HG03280 (cell line): Measurements from ENCODE around the gene XRCC6.
"Not testable (repeated sequence)": the region's sequence is repeated elsewhere in the genome, so short reads cannot be mapped to it uniquely, and the experiment has no call there.

Experiments
- ATAC-seq: cut with Tn5 transposase; IDR thresholded peaks from one replicate; pipeline ENCODE4 v1.9.1; 2021; ENCODE audit warnings: mild to moderate bottlenecking, moderate library complexity; ENCODE audit not compliant: unreplicated experiment

Gene XRCC6

GRCh38 chr22:41598081-41598480, 23.0 kb upstream of the XRCC6 start:
- ATAC-seq, result no peak

- ATAC-seq, result no peak
Observed at GRCh38 chr22:41598891-41599635, 22.0 kb upstream of the XRCC6 start.

DNA sequence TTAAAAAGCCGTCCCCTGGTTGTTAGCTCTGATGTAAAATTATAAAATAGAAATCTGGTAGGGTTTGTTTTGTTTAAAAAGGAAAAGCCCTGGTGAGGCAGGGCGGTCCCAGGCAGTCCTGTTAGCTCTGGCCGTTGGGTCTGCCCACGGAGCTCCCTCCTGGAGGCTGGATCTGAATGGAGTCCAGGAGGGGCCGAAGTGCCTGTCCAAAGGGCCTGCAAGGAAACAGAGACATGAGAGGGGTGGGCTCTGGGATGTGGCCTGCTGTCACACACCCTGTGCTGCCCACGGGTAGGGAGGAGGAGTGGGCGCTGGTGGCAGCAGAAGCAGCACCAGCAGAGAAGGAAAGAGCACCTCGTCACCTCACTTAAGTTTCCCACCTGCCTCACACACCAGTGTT, 20.1 kb upstream of the XRCC6 start:
- ATAC-seq, result no peak

- ATAC-seq, result peak; percentile 63
Observed at GRCh38 chr22:41603873-41604332, 17.2 kb upstream of the XRCC6 start.

GRCh38 chr22:41608386-41608785, 12.7 kb upstream of the XRCC6 start:
- no peak for ATAC-seq

DNA sequence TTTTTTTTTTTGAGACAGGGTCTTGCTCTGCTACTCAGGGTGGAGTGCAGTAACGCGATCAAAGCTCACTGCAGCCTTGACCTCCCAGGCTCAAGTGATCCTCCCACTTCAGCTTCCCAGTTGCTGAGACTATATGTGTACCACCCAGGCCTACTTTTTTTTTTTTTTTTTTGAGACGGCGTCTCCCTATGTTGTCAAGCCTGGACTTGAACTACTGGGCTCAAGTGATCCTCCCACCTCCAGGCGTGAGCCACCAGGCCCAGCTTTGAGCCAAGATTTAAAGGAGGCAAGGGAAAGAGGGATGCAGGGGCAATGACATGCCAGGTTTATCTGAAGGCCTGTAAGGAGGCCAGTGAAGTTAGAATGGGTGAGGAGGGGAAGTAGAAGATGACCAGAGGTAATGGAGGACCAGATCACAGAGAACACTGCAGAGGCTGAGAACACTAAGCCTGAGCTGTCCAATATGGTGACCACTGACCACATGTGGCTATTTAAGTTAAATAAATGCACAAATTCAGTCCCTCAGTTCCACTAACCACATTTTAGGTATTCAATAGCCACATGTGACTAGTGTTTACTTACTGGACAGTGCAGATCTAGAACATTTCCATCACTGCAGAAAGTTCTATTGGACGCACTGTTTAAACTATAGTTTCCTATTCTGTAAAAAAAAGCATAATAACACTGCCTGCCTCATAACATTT, 8.3 kb upstream of the XRCC6 start:
- ATAC-seq, result no peak

DNA sequence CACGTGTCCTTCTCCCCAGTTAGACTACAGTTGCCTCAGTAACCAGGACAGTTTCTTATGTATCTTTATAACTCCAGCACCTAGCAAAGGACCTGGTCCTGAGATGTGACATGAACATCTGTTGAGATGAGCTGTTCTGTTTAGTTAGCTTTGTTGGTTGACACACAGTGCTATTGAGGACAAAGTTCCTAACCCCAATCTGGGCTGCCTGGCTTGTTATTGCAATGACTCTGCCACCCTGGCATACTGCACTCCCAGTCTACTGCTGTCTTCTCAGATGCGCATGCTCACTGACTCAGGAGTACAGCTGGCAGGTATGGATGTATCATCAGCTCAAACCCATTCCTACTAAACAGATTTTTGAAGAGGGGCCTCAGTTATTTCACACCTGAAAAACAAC, 7.6 kb upstream of the XRCC6 start:
- ATAC-seq, result no peak

GRCh38 chr22:41619979-41620588, 1.0 kb upstream of the XRCC6 start:
- peak; percentile 4 for ATAC-seq

DNA sequence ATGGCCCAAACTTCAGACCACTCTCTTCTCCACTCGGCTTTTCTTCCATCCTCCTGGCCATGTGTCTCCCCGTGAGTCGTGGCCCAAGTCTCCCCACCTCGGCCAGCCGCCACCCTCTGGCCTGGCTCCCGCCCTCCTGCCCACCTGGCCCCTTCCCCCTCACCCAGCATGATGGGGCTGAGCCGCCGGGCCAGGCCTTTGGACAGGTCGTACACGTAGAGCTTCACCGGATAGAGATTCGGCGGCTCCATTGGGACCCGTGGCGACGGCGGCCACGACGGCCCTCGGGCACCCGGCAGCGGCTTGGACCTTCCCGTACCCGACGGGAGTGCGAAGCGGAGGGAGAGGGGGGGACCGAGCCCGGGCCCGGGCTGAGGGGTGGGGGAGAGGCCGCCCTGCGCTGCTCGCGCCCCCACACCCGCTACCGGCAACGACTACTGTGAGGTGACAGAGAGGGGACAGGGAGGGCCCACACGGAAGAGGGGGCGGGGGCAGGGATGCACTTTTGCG, 451 bp upstream of the XRCC6 start, which contains the start of gene DESI1:
TSS of gene DESI1 (minus strand) at position 455 of the 510 bp plus-strand sequence. CDS start at position 251, 204 bp downstream.
- peak; percentile 18 for ATAC-seq

DNA sequence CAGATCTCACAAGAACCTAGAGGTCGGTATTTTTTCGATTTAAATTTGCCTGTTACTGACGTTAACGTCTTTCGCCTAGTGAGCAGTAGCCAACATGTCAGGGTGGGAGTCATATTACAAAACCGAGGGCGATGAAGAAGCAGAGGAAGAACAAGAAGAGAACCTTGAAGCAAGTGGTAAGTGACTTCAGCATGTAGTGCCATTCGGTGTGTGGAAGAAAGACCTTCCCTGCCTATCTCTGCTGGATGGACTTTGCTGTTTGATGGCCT, 750 bp downstream of the XRCC6 start:
- ATAC-seq, result no peak

GRCh38 chr22:41625577-41625976, 4.5 kb downstream of the XRCC6 start:
- no peak for ATAC-seq

DNA sequence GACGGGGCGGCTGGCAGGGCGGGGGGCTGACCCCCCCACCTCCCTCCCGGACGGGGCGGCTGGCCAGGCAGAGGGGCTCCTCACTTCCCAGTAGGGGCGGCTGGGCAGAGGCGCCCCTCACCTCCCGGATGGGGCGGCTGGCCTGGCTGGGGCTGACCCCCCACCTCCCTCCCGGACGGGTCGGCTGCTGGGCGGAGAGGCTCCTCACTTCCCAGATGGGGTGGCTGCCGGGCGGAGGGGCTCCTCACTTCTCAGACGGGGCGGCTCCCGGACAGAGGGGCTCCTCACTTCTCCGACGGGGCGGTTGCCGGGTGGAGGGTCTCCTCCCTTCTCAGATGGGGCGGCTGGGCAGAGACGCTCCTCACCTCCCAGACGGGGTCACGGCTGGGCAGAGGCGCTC, 10.0 kb downstream of the XRCC6 start:
- not testable (repeated sequence) for ATAC-seq

DNA sequence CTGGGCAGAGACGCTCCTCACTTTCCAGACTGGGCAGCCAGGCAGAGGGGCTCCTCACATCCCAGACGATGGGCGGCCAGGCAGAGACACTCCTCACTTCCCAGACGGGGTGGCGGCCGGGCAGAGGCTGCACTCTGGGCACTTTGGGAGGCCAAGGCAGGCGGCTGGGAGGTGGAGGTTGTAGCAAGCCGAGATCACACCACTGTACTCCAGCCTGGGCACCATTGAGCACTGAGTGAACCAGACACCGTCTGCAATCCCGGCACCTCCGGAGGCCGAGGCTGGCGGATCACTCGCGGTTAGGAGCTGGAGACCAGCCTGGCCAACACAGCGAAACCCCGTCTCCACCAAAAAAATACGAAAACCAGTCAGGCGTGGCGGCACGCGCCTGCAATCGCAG, 10.5 kb downstream of the XRCC6 start:
- not testable (repeated sequence) for ATAC-seq

GRCh38 chr22:41634610-41635009, 13.5 kb downstream of the XRCC6 start:
- ATAC-seq, result not testable (repeated sequence)

GRCh38 chr22:41636467-41636866, 15.4 kb downstream of the XRCC6 start:
- ATAC-seq, result no peak

GRCh38 chr22:41637623-41638022, 16.5 kb downstream of the XRCC6 start:
- not testable (repeated sequence) for ATAC-seq

DNA sequence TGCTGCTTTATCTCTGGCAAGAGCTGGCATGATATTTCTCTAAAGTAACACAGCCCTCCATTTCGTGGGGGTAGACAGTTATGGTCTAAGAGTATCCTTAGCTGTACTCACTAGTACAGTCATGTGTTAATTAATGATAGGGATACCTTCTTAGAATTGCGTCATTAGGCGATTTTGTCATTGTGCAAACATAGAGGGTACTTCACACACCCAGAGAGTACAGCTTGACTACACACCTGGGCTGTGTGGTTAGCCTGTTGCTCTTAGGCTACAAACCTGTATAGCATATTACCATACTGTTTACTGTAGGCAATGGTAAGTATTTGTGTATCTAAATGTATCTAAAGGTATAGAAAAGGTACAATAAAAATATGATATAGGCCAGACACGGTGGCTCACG, 17.0 kb downstream of the XRCC6 start:
- ATAC-seq, result no peak

DNA sequence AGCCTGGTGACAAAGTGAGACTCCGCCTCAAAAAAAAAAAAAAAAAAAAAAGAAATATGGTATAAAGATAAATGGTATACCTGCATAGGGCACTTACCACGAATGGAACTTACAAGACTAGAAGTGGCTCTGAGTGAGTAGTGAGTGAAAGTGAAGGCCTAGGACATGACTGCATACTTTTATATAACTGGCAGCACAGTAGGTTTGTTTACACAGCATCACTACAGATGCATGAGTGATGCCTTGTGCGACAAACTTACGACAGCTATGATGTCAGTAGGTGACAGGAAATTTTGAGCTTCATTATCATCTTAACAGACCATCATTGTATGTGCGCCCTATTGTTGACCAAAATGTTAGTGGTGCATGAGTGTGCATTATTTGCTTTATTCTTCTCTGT, 17.7 kb downstream of the XRCC6 start:
- no peak for ATAC-seq

- ATAC-seq, result no peak
Observed at GRCh38 chr22:41641854-41642253, 20.8 kb downstream of the XRCC6 start.

DNA sequence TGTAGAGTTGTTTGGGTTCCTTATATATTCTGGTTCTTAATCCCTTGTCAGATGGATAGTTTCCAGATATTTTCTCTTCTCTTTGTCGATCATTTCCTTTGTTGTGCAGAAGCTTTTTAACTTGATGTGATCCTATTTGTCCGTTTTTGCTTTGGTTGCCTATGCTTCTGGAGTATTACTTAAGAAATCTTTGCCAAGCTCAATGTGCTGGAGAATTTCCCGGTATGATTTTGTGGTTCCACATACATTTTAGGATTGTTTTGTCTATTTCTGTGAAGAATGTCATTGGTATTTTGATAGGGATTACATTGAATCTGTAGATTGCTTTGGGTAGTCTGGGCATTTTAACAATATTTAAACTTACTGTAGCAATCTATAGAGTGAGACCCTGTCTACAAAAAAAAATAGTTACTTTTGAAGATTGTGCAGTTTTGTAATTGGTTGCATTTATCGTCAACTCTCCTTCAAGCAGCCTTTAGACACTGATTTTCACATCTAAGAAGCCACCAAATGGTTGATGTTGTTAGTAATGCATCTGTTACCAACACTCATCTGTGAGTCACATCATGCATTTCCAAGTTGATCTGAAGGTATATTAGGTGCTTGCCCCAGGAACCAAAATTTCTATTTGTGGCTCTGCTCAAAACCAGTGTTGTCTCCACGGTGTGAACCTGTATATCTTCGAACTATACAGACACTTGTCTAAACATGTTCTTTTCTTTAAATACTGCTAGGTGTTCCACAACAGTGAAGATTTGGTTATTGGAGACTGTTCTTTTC, 21.4 kb downstream of the XRCC6 start:
- ATAC-seq, result no peak

DNA sequence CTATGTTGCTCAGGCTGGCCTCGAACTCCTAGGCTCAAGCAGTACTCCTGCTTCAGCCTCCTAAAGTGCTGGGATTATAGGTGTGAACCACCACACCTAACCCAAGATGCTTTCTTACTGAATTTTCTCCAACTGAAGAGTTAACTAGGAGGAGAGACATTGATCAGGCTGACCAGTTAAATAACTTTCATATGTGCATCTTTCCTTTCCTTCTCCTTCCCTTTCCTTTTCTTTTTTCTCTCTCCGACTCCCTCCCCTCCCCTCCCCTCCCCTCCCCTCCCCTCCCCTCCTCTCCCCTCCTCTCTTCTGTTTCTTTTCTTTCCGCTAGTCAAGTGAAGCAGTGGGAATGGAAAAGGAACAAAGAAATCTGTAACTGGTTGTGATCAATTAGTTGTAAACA, 26.7 kb downstream of the XRCC6 start:
- ATAC-seq, result no peak
